Medulla oblongata (tissue), 1 donor: ENCODE results near the gene CDRT15.
"Not testable (repeated sequence)": the region's sequence is repeated elsewhere in the genome, so short reads cannot be mapped to it uniquely, and the experiment has no call there.

Source experiments
- DNase-seq: peaks from one replicate; pipeline ENCODE4 v3.0.0-alpha.2; 2015; ENCODE audit errors: extremely low spot score

The CDRT15 gene

GRCh38 chr17:14236762-14237161, at the start of gene CDRT15:
CDRT15 (minus strand) TSS chr17:14236862; CDS start chr17:14236833, 29 bp downstream.
- not testable (repeated sequence) for DNase-seq

- no peak for DNase-seq
These were observed 46.1 kb upstream of the CDRT15 start for GRCh38 chr17:14282726-14283125.

- DNase-seq: no peak
These were observed 44.9 kb upstream of the CDRT15 start for GRCh38 chr17:14281530-14281929.

GRCh38 chr17:14276535-14277250, 40.0 kb upstream of the CDRT15 start:
- no peak for DNase-seq

GRCh38 chr17:14270508-14270907, 33.8 kb upstream of the CDRT15 start:
- no peak for DNase-seq

- DNase-seq: no peak
These were observed 32.8 kb upstream of the CDRT15 start for GRCh38 chr17:14269473-14269872.

GRCh38 chr17:14268264-14268663, 31.6 kb upstream of the CDRT15 start:
- no peak for DNase-seq

- DNase-seq: no peak
These were observed 24.7 kb upstream of the CDRT15 start for GRCh38 chr17:14261406-14261805.

- DNase-seq: no peak
These were observed 9.0 kb upstream of the CDRT15 start for GRCh38 chr17:14245629-14246028.

- no peak for DNase-seq
These were observed 8.3 kb upstream of the CDRT15 start for GRCh38 chr17:14245002-14245401.

- not testable (repeated sequence) for DNase-seq
These were observed 2.6 kb upstream of the CDRT15 start for GRCh38 chr17:14239271-14239670.

- not testable (repeated sequence) for DNase-seq
These were observed 630 bp downstream of the CDRT15 start for GRCh38 chr17:14236032-14236431.

GRCh38 chr17:14235047-14235446, 1.6 kb downstream of the CDRT15 start:
- not testable (repeated sequence) for DNase-seq

GRCh38 chr17:14231187-14231586, 5.5 kb downstream of the CDRT15 start:
- DNase-seq: not testable (repeated sequence)

GRCh38 chr17:14228903-14229302, 7.8 kb downstream of the CDRT15 start:
- DNase-seq: no peak

GRCh38 chr17:14227052-14227451, 9.6 kb downstream of the CDRT15 start:
- DNase-seq: no peak

- no peak for DNase-seq
These were observed 11.2 kb downstream of the CDRT15 start for GRCh38 chr17:14225254-14225980.

GRCh38 chr17:14222611-14223010, 14.1 kb downstream of the CDRT15 start:
- no peak for DNase-seq

- DNase-seq: no peak
These were observed 22.4 kb downstream of the CDRT15 start for GRCh38 chr17:14214271-14214670.

GRCh38 chr17:14212401-14212800, 24.3 kb downstream of the CDRT15 start:
- no peak for DNase-seq

GRCh38 chr17:14211801-14212200, 24.9 kb downstream of the CDRT15 start:
- peak; percentile 13 for DNase-seq

- DNase-seq: no peak
These were observed 25.4 kb downstream of the CDRT15 start for GRCh38 chr17:14211246-14211645.

- no peak for DNase-seq
These were observed 27.4 kb downstream of the CDRT15 start for GRCh38 chr17:14209215-14209614.
